NCI-H524 (cell line): Measurements from ENCODE around the gene KRT79.

ENCODE experiments used
- DNase-seq, 2 experiments: peaks; one replicate each; lab custom pipeline; 2025; lab: John Stamatoyannopoulos, UW

KRT79 gene

GRCh38 chr12:52834727-52835001 is 553 bp upstream of the KRT79 start:
- no peak for DNase-seq

- DNase-seq, result no peak
These were observed 866 bp downstream of the KRT79 start for GRCh38 chr12:52832985-52833905.

GRCh38 chr12:52832451-52832850 is 1.7 kb downstream of the KRT79 start:
- DNase-seq, result no peak

GRCh38 chr12:52831251-52831650 is 2.9 kb downstream of the KRT79 start:
- DNase-seq, result no peak

DNA sequence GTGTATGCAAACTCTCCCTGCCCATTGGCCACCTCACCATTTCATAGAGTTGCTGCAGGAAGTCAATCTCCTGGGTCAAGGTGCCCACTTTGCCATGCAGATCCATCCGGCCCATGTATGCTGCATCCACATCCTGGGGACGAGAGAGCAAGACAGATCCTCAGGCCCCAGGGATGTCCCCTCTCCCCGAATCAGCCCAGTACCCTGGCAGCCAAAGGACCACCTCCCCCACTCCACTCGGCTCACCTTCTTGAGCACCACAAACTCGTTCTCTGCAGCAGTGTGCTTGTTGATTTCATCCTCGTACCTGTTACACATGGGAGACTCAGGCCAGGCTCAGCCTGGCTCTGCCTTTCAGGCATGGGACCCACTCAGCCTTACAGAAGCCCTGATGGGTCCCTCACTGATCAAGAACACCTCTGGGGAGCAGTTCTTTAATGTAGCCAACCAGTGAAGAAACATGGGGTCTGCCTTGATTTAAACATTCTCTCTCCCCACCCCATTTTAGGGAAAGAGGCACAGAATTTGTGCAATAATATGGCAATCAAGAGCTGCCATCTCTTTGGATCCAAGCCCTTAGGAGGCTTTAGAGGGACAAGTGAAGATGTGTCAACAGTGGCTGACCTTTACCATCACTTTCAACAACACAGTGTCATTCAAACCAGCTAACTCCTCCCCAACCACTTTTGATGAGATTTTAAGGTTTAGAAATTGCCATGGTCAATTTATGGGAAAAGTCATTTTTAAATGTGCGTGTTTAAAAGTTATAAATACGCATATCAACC is 3.9 kb downstream of the KRT79 start:
- DNase-seq, result no peak

GRCh38 chr12:52828591-52829021 is 5.5 kb downstream of the KRT79 start:
- no peak for DNase-seq

GRCh38 chr12:52828156-52828555 is 6.0 kb downstream of the KRT79 start:
- DNase-seq, result no peak

GRCh38 chr12:52827499-52828090 is 6.5 kb downstream of the KRT79 start:
- no peak for DNase-seq

DNA sequence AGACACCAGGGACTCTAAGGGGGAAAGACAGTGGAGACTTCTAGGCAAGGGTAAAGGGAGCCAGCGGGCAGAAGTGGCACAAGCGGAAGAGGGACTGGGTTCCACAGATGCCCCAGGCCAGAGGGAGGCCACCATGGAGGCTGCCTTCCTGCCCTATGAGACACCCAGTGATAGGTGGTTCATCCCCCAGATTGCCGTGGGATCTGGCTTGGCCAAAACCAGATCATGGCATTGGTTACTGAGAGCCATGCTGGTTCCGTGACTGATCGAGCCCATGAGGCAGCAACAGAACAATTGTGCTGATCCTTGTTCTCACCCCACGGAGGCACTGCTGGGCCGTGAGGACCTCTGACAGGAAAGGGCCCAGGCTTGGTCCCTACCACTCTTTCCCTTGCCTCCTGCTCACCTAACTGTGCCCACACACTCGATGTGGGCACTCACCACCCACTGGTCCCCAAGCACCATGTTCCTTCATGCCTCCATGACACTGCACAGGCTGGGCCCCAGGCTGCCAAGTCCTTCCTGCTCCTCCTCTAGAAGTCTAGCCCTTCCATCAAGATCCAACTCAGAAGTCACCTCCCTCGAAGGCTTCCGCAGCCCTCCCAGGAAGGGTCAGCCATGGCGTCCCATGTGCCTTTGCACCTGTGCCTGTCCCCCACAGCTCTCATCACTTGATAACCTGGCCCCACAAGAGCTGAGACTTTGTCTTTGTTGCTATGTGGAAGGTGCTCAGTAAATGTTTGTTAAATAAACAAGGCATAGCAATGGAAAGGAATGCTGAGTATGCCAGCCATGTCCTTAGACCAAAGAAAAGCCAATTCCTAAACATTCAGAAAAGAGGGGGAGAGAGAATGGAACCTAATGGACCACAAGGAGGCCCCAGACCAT is 7.3 kb downstream of the KRT79 start:
- DNase-seq, result no peak

DNA sequence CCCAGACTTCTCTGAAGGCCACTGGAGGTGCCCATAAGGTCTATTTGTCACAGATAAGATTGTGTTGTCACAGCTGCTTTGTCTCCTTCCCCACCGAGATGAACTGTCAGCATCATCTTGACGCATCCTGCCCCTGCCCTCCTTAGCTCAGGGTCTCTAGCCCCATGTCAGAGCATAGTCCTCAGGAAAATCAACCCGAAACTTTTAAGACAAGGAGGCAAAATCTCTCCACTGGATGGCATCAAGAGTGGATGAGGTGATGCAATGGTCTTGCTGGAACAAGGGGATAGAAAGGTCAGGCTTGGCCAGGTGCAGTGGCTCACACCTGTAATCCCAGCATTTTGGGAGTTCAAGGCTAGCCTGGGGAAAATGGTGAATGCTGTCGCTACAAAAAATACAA is 8.2 kb downstream of the KRT79 start:
- DNase-seq, result no peak

DNA sequence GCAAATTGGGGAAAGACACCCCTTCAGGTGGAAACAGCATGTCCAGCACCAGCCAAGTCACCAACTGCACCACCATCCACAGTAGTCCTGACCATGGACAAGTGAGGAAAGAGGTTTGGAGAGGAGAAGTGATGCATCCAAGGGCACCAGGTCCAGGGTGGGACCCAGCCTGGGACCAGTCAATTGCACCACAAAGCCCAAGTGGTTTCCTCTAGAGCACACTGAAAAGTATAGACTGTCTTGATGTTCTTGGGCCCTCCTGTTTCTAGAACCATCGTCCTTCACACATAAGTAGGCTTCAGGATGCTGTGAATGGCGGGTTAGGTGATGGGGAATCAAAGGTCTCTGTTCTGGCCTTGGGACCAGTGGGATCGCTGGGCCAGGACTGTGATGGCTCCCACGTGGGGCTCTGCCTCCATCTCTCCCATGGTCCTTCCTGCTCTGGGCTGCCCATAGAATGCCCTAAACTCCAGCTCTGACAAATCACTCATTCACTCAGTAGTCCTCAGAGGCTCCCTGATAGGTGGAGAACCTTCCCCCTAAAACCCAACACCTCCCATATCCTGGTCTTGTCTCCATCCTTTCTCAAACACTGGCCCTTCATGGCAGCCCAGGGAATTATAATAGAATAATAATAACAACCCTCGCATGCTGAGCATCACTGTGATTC is 9.2 kb downstream of the KRT79 start:
- DNase-seq, result no peak

- no peak for DNase-seq
These were observed 10.2 kb downstream of the KRT79 start for GRCh38 chr12:52823761-52824450.

DNA sequence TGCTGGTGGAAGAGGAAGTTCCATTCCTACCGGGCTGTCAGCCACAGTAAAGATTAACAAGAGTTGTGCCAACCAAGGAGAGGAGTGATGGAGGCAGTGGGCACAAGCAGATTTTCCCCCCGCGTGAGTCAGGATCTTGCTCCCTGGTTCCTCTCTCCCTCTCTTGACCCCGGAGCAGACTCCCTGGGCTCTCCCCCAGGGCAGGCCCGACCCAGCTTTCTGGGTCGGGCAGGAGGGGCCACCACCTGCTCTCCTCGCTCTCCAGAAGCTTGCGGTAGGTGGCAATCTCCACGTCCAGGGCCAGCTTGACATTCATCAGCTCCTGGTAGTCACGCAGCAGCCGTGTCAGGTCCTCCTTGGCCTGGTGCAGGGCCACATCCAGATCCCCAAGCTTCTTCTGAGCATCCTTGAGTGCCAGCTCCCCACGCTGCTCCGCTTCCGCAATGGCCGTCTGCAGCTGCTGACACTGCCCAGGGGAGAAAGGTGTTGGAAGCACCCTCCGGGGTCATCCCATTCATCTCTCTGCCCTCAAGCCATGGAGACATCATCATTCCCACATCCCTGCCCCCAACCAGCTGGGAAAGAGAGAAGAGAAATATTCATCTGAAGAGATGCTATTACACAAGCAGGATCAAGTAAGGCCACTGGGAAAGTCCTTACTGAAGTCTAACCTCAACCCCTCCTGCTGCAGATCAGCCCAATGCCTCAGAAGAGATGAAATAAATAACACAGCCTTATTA is 11.2 kb downstream of the KRT79 start:
- no peak for DNase-seq

- no peak for DNase-seq
These were observed 12.1 kb downstream of the KRT79 start for GRCh38 chr12:52821826-52822660.

DNA sequence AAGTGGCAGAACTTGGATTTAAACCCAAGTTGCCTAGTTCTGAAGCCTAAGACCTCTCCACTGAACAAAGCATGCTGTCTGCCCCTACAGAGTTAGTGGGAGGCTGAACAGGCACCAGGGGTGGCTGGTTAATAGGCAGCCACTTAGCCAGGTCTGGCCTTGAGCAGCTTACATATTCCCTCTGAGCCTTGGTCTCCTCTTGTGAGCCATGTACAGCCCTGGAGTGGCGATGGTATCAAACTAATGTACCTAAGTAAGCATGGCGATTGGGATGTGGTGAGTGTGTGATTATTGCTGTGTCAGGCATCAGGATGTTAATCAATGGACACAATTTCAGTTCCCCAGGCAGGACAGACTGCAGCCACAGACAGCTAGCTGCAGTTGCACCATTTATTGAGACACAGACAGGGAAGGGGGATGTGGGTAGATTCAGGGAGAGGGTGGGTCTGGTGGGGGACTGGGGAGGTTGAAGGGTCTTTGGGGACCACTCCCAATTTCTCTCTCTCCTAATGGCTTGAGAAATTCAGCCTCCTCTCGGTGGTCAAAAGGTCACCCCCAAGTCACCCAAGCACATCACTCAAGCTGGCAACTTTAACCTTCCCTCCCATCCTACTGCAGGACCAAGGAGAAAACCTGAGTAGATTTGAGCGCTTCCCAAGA is 12.9 kb downstream of the KRT79 start:
- DNase-seq, result no peak

- DNase-seq, result no peak
These were observed 13.6 kb downstream of the KRT79 start for GRCh38 chr12:52820521-52820920.

- no peak for DNase-seq
These were observed 14.2 kb downstream of the KRT79 start for GRCh38 chr12:52819731-52820510.
